B cell (primary cell): ENCODE data around the gene CEPT1.

Experiments
- CTCF ChIP-seq: fragments of 200-600 bp; IDR thresholded peaks from one replicate; pipeline ENCODE4 v1.8.0; 2022; ENCODE audit warnings: antibody characterized with exemption, mild to moderate bottlenecking
- EZH2 ChIP-seq: IDR thresholded peaks from 2 replicates; pipeline ENCODE4 v1.6.1; 2012; ENCODE audit warnings: borderline replicate concordance, low read depth, mild to moderate bottlenecking, moderate library complexity, low read length; ENCODE audit not compliant: insufficient read depth, poor library complexity, severe bottlenecking

GRCh38 chr1:111142356-111142975 is 2.4 kb downstream of the CEPT1 start:
- TF ChIP-seq CTCF: no peak
- no peak for TF ChIP-seq EZH2
